GM12874 (cell line): ENCODE measurements around the gene USP9Y.

Source experiments
- TF ChIP-seq, protein P1 (sequence below): IDR thresholded peaks from 2 replicates; pipeline ENCODE4 v1.5.1; 2011; ENCODE audit warnings: low read depth, mild to moderate bottlenecking, control low read depth, low read length, moderate library complexity; ENCODE audit not compliant: insufficient read depth

Gene USP9Y

DNA sequence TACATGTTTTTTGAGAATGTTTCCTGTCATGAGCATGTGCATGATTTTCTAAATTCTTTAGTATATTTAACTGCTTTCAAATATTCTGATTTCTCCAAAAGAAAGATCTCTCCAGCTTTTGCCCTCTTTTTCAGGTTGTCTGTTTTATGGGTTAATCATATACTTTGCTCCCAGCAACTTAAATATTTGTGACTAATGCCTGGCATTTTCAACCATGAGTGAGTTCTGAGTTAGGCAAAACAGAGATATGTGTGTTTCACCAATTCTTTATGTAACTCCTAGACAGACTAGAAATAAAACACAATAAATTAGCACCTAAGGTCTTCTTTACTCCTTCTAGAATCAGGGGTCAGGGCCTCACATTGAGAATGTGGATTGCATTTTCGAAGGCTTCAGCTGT, 107.0 kb downstream of the USP9Y start:
- TF ChIP-seq, protein P1, sequence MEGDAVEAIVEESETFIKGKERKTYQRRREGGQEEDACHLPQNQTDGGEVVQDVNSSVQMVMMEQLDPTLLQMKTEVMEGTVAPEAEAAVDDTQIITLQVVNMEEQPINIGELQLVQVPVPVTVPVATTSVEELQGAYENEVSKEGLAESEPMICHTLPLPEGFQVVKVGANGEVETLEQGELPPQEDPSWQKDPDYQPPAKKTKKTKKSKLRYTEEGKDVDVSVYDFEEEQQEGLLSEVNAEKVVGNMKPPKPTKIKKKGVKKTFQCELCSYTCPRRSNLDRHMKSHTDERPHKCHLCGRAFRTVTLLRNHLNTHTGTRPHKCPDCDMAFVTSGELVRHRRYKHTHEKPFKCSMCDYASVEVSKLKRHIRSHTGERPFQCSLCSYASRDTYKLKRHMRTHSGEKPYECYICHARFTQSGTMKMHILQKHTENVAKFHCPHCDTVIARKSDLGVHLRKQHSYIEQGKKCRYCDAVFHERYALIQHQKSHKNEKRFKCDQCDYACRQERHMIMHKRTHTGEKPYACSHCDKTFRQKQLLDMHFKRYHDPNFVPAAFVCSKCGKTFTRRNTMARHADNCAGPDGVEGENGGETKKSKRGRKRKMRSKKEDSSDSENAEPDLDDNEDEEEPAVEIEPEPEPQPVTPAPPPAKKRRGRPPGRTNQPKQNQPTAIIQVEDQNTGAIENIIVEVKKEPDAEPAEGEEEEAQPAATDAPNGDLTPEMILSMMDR, result no peak

DNA sequence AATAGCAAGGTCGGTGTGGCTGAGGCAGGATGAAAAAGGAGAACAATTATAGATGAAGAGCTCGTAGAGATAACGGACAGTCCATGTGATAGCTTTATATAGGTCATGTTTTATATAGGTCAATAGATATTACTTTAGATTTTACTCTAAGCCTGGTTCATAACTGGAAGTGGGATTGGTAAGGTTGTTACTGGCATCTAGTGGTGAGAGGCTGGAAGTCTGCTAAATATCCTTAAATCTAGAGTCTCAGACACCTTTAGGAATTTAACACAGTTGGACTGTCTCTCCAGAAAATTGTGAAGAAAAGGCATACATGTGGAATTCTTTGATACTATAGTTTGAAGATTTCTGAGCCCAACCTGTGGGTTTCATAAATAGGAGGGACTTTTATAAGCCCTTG, 108.0 kb downstream of the USP9Y start:
- TF ChIP-seq, protein P1, result no peak

DNA sequence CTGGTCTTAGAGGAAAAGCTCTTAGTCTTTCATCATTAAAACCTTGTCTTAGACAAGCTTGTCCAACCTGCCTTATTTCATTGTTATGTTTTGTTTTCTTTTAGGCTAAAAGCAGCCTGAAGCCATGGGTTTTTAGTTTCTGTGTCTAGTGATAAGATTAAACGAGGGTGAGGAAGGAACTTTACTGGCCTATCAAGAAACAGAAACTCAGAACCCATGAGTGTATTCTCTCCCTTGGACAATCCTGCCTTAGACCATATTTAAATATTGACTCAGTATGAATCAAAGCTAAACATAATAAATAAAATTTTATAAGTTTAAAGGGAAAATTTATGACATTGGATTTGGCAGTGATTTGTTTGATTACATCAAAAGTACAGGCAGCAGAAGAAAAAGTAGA, 122.4 kb downstream of the USP9Y start:
- TF ChIP-seq, protein P1, result no peak

GRCh38 chrY:12826791-12827190, 125.8 kb downstream of the USP9Y start:
- TF ChIP-seq, protein P1, result no peak

DNA sequence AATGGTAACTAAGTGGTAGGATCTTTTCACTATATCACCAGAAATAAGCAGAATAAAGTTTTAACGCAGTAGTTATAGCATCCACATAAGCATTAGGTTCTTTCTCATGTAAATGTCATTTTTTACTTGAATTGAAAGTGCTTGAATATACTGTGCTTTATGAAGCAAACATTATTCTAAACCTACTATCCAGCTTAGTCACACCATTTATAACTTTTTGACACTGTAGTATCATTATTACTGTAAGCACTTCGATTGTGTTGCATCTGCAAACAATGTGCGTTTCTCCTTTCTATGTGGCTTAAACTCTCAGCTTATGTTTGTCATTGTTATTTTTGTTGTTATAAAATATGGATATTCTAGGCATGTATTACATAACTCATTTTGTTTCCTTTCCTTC, 132.3 kb downstream of the USP9Y start:
- TF ChIP-seq, protein P1, result no peak

- TF ChIP-seq, protein P1, result no peak
These were observed 136.5 kb downstream of the USP9Y start for GRCh38 chrY:12837550-12837949.

- TF ChIP-seq, protein P1, result no peak
These were observed 140.3 kb downstream of the USP9Y start for GRCh38 chrY:12841368-12841767.

- TF ChIP-seq, protein P1, result no peak
These were observed 145.8 kb downstream of the USP9Y start for GRCh38 chrY:12846793-12847192.
